Activated CD4-positive, alpha-beta T cell treated with anti-CD3 and anti-CD28 coated beads, Interleukin-2, amount 50 U/mL, for 48 hours (primary cell): Measurements from ENCODE around the gene TBX4.

Experiments
- DNase-seq, 2 experiments: peaks; one replicate each; pipeline ENCODE4 v3.0.0-alpha.2; 2020

TBX4 gene

GRCh38 chr17:61533797-61534196, 81.6 kb downstream of the TBX4 start:
- DNase-seq = no peak

DNA sequence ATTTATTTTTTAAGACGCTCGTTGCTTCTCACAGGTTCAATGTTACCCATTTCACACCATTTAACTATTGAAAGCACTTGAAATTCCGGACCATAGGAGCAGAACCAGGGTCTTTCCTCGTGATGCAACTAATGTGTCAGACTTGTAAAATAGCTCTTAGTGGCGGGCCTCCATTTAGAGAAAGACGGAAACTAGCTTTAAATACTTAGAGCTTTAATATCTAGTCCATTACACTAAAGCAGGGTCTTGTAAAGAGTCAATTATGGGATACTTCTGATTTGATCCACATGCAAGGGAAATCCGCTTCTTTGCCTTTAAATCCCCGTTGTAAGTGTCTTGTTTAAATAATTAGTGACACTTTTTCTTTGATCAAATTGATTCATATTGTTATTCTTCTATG, 82.2 kb downstream of the TBX4 start:
- no peak for DNase-seq
